Pulmonary artery endothelial cell (primary cell): Measurements from ENCODE around the gene SDC1. TPM values are rescaled to one million over a fixed set of nuclear protein-coding genes. Genes with fewer than 3 reads are reported as not detected.

ENCODE experiments used
- DNase-seq: peaks from one replicate; pipeline ENCODE4 v3.0.0-alpha.2; 2011; ENCODE audit warnings: low read depth, low spot score
- total RNA-seq: library from RNA; depleted of rRNA; stranded (reverse); fragments of >200 nt; gene quantifications from 2 replicates; pipeline ENCODE4 v1.2.3, GENCODE V29; 2014

SDC1 gene
- total RNA-seq, 1 donor from 2014 or later = 2.3 TPM

- DNase-seq = no peak
These were observed 51.9 kb downstream of the SDC1 start for GRCh38 chr2:20173064-20173463.

- DNase-seq = no peak
These were observed 52.5 kb downstream of the SDC1 start for GRCh38 chr2:20172273-20173055.

- no peak for DNase-seq
These were observed 53.4 kb downstream of the SDC1 start for GRCh38 chr2:20171445-20171977.

- DNase-seq = no peak
These were observed 54.2 kb downstream of the SDC1 start for GRCh38 chr2:20170704-20171250.

- no peak for DNase-seq
These were observed 54.9 kb downstream of the SDC1 start for GRCh38 chr2:20169796-20170703.

- DNase-seq = no peak
These were observed 55.9 kb downstream of the SDC1 start for GRCh38 chr2:20168727-20169696.

- DNase-seq = no peak
These were observed 56.7 kb downstream of the SDC1 start for GRCh38 chr2:20168048-20168726.

- no peak for DNase-seq
These were observed 57.6 kb downstream of the SDC1 start for GRCh38 chr2:20167356-20167755.

- no peak for DNase-seq
These were observed 59.0 kb downstream of the SDC1 start for GRCh38 chr2:20165677-20166509.

GRCh38 chr2:20164734-20165478 lies 60.0 kb downstream of the SDC1 start:
- DNase-seq = no peak

- no peak for DNase-seq
These were observed 60.7 kb downstream of the SDC1 start for GRCh38 chr2:20164061-20164733.

GRCh38 chr2:20159411-20160070 lies 65.4 kb downstream of the SDC1 start:
- DNase-seq = no peak

GRCh38 chr2:20157193-20157891 lies 67.6 kb downstream of the SDC1 start:
- DNase-seq = no peak

GRCh38 chr2:20156836-20157192 lies 68.1 kb downstream of the SDC1 start:
- DNase-seq = no peak

- DNase-seq = no peak
These were observed 68.7 kb downstream of the SDC1 start for GRCh38 chr2:20156076-20156759.

- DNase-seq = no peak
These were observed 71.6 kb downstream of the SDC1 start for GRCh38 chr2:20153131-20153851.
